NOMO-1 treated with DMSO at 0.1 percent for 48 hours (cell line): ENCODE data around the gene TPK1.
"Not testable (repeated sequence)": the region's sequence is repeated elsewhere in the genome, so short reads cannot be mapped to it uniquely, and the experiment has no call there.

Source experiments
- DNase-seq: peaks from one replicate; lab custom pipeline; 2025; ENCODE audit not compliant: unreplicated experiment; lab: John Stamatoyannopoulos, UW

The TPK1 gene

GRCh38 chr7:144641389-144642044, 194.3 kb downstream of the TPK1 start:
- no peak for DNase-seq

DNA sequence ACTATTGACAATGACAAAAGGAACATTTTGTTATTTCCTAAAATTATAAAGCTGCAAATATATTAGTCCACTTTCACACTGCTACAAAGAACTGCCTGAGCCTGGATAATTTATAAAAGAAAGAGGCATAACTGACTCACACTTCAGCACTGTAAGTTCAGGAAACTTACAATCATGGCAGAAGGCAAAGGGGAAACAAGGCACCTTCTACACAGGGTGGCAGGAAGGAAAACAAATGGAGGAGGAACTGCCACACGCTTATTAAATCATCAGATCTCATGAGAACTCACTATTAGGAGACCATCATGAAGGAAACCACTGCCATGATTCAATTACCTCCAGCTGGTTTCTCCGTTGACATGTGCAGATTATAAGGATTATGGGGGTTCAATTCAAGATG, 203.1 kb downstream of the TPK1 start:
- no peak for DNase-seq

DNA sequence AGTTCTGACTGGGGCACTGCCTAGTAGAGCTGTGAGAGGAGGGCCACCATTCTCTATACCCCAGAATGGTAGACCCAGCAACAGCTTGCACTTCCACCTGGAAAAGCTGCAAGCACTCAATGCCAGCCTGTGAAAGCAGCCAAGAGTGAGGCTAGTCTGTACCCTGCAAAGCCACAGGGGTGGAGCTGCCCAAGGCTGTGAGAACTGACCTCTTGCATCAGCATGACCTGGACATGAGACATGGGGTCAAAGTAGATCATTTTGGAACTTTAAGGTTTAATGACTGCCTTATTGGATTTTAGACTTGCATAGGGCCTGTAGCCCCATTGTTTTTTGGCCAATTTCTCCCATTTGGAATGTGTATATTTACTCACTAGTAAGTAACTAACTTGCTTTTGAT, 206.3 kb downstream of the TPK1 start:
- no peak for DNase-seq

DNA sequence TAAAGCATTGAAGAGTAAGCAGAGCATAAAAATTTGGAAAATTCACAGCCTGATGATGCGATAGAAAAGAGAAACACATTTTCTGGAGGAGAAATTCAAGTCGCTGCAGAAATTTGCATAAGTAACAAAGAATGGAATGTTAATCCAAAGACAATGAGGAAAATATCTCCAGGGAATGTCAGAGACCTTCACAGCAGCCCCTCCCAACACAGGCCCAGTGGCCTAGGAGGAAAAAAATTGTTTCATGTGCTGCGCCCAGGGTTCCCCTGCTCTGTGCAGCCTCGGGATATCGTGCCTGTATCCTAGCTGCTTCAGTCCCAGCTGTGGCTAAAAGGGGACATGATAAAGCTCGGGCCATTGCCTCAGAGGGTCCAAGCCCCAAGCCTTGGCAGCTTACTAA, 206.8 kb downstream of the TPK1 start:
- no peak for DNase-seq

GRCh38 chr7:144628176-144628575, 207.7 kb downstream of the TPK1 start:
- no peak for DNase-seq

GRCh38 chr7:144622745-144623144, 213.1 kb downstream of the TPK1 start:
- no peak for DNase-seq

GRCh38 chr7:144606261-144606660, 229.6 kb downstream of the TPK1 start:
- DNase-seq = peak; percentile 0

DNA sequence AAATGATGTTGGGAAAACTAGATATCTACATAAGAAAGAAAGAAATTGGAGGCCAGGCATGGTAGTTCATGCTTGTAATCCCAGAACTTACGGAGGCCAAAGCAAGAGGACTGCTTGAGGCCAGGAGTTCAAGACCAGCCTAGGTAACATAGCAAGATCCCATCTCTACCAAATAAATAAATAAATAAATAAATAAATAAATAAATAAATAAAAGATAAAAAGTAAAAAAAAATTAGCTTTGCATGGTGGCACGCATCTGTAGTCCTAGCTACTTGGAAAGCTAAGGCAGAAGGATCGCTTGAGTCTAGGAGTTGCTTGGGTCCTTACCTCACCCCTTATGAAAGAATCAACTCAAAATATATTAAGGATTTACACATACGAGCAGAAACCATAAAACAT, 238.9 kb downstream of the TPK1 start:
- no peak for DNase-seq

DNA sequence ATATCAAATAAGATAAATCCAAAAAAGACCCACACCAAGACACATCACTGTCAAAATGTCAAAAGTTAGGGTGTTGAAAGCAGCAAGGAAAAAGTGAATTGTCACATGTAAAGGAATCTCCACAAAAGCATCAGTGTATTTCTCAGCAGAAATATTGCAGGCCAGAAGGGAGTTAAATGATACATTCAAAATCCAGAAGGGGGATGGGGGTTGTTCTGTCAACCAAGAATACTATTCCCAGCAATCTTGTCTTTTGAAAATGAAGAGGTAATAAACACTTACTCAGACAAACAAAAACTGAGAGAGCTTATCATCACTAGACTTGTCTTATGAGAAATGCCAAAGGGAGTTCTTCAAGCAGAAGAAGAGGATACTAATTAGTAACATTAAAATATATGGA, 241.3 kb downstream of the TPK1 start:
- DNase-seq = no peak

DNA sequence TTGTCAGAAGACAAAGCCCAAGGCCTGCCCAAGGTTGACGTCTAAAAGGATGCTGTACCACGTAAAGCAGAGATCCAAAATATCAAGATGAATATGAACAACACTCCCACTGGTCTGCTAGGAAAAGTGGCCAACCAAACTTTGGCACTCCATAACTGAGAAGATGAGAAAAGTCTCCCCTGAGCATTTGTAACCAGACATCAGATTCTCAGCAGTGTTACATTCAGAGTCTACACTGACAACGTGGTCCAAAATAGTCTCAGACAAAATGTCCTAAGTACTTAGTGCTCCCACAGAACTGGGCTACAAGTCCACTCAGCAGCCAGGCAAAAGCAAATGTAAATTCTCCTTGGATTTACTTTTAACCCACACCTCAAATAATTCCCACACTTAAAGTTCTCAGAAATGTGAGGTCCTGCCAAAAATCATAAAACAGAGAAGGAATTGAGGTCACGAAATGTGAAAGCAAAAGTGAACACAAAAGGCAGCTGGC, 247.2 kb downstream of the TPK1 start:
- DNase-seq = no peak

GRCh38 chr7:144587701-144588100, 248.2 kb downstream of the TPK1 start:
- DNase-seq = no peak

- DNase-seq = no peak
Measured at GRCh38 chr7:144584726-144585125, 251.1 kb downstream of the TPK1 start.

DNA sequence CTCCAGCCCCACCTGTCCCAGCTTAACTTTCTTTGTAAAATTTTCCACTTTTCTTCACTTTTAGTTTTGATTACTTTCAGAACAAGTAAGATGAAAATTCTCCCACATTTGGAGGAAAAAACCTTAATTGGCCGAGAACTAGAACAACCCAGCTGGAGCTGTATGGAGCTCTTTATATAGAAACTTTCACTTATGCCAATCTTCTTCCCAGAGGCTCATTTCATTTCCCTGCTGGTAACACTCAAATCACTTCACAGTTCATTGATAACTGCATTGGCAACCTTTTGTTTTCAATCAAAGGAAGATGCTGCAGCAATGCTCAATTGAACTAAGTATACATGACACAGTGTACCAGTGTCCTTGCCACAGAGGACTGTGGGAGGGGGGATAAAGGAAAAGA, 256.2 kb downstream of the TPK1 start:
- DNase-seq = no peak

- peak; percentile 64 for DNase-seq
Measured at GRCh38 chr7:144575456-144575855, 260.4 kb downstream of the TPK1 start.

- not testable (repeated sequence) for DNase-seq
Measured at GRCh38 chr7:144574753-144575152, 261.1 kb downstream of the TPK1 start.

- DNase-seq = no peak
Measured at GRCh38 chr7:144568233-144568632, 267.6 kb downstream of the TPK1 start.

DNA sequence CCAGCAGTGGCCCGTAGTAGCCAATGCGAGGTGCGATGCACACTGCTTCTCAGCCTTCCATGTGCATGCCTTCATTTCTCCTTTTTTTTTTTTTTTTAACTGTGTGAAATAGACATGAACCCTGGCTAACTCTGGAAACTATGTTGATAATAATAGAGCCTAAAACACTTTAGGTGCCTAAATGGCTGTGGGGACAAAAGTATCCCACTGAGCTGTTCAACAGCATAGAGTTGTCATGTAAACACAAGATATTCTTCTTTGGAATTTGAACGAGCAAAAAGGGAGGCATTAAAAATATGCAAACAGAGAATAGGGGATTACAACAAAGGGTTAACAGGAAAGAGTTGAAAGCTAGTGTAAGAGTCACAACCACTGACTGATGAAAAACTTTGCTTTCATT, 270.3 kb downstream of the TPK1 start:
- no peak for DNase-seq

DNA sequence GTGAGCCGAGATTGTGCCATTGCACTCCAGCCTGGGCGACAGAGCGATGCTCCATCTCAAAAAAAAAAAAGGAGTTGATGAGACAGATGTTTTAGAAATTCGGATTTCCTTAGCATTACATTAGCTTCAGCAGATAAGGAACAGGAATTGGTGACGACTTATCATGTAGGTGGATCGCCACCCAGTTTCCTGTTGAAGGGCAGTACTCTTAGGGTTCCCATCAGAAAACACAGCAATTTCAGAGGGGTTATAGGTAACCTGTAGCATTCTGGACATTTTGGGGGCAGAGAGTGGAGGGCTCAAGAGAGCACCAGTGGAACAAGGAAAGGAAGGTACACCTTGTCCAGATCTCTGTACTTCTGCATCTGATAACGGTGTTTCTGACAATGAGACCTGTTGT, 286.0 kb downstream of the TPK1 start:
- DNase-seq = no peak

- DNase-seq = no peak
Measured at GRCh38 chr7:144548556-144548955, 287.3 kb downstream of the TPK1 start.

DNA sequence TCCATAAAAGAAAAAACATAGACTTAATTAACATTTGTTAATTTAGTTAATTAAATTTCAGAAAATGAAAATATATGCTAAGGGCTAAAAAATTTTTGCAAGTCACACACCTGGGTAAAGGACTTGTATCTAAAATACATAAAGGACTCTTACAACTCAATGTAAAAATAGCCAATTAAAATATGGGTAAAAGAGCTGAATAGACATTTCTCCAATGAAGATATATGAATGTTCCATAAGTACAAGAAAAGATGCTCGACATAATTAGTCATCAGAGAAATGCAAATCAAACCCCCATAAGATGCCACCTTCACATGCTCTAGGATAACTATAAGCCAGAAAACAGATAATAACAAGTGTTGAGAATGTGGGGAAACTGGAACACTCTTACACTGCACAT, 288.0 kb downstream of the TPK1 start:
- DNase-seq = no peak

DNA sequence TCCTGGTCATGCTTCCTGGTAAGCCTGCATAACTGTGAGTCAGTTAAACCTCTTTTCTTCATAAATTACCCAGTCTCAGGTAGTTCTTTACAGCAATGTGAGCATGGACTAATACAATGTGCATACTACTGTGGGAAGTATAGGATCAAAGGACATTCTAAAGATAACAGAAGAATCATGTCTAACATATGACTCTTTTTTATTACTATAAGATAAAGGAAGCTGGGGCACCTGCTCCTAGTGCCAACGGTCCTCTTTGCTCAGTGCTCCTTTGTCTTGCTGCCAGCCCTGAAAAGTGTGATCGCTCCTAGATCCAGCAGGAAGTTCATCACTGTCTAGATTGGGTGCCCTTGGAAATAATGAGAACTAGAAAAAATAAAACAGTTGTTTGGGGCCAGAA, 289.1 kb downstream of the TPK1 start:
- DNase-seq = no peak

DNA sequence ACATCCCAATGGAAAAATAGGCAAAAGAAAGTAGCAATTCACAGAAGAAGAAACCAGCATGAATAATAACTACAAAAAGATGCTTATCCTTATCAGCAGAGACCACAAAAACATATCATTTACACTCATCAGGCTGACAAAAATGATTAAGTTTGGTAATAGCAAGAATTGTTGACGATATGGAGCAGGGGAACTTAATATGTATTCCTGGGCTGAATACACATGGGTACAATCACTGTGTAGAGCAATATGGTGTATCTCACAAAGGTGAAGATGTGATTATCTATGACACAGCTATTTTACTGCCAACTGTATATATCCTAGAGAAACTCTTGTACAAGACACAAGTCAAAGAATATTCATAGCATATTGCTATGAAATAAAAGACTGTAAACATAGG, 290.5 kb downstream of the TPK1 start:
- DNase-seq = no peak

- DNase-seq = no peak
Measured at GRCh38 chr7:144534655-144535395, 301.0 kb downstream of the TPK1 start.
